Prostate gland (tissue), 2 donors: ENCODE results near the gene GNPDA1. TPM values are rescaled to one million over a fixed set of nuclear protein-coding genes. Genes with fewer than 3 reads are reported as not detected.

Experiments used
- DNase-seq: peaks from one replicate; pipeline ENCODE4 v3.0.0-alpha.2; 2019; ENCODE audit warnings: low spot score
- H3K27ac ChIP-seq, 2 donors: fragments of 200-600 bp; sonication (generic); 2 replicates each; pipeline ENCODE4 v1.5.1; 2017 to 2019
- H3K27me3 ChIP-seq: fragments of 200-600 bp; sonication (generic); replicated peaks from 2 replicates; pipeline ENCODE4 v1.5.1; 2019; ENCODE audit not compliant: insufficient read depth
- H3K36me3 ChIP-seq, 2 donors: fragments of 200-600 bp; sonication (generic); 1 replicate in 1 of 2; 2 replicates in 1 of 2; pipeline versions ENCODE4 v1.5.1 to v1.8.1; 2017 to 2019
- H3K4me1 ChIP-seq: fragments of 200-600 bp; sonication (generic); replicated peaks from 2 replicates; pipeline ENCODE4 v1.5.1; 2019
- H3K4me3 ChIP-seq, 2 donors: fragments of 200-600 bp; sonication (generic); 2 replicates each; pipeline ENCODE4 v1.5.1; 2017 to 2019
- H3K9me3 ChIP-seq: fragments of 200-600 bp; sonication (generic); 2 replicates; pipeline ENCODE4 v1.5.1; 2017
- CTCF ChIP-seq, 4 experiments: fragments of 200-600 bp in 2 of 4; fragments of 450-650 bp in 2 of 4; sonication (generic) in 2 of 4; IDR thresholded peaks; 1 replicate in 3 of 4; 2 replicates in 1 of 4; pipeline ENCODE4 v1.5.1; 2016 to 2019; ENCODE audit warnings: antibody characterized with exemption in 4 of 4, mild to moderate bottlenecking in 2 of 4, moderate library complexity in 2 of 4
- POLR2A ChIP-seq: fragments of 450-650 bp; IDR thresholded peaks from one replicate; pipeline ENCODE4 v1.6.1; 2016; ENCODE audit warnings: antibody characterized with exemption, mild to moderate bottlenecking
- POLR2AphosphoS5 ChIP-seq: sonication (generic); formaldehyde crosslinking; IDR thresholded peaks from one replicate; pipeline ENCODE4 v1.6.1; 2017; ENCODE audit warnings: antibody characterized with exemption
- WGBS: methylation state at CpG from one replicate; pipeline ENCODE4 v1.1.5; 2018; 5-methylcytosine and 5-hydroxymethylcytosine counted together
- intact Hi-C: fragments of 100-400 bp; cut with DNase I; formaldehyde crosslinking; loops from one replicate; pipeline ENCODE4 v1.14.2; 2022
- total RNA-seq, 2 donors: library from RNA; depleted of rRNA; stranded (reverse); fragments of >200 nt; gene quantifications; one replicate each; pipeline ENCODE4 v1.1.0, GENCODE V29; 2016

GNPDA1 gene
- total RNA-seq, 2 donors from 2014 or later: 30.0 to 58.5 TPM

GRCh38 chr5:141963701-141964100 is 49.1 kb downstream of the GNPDA1 start:
- Histone ChIP-seq H3K27ac (no peak overlapping the region), H3K27me3 (no peaks in the 10 kb centered on the region), H3K9me3 (no peaks in the 10 kb centered on the region), H3K4me3 (no peak overlapping the region), H3K4me1 (no peaks in the 10 kb centered on the region), H3K36me3 (no peaks in the 10 kb centered on the region)
- TF ChIP-seq CTCF (IDR thresholded peaks at IDR 0.05) (no peak), POLR2AphosphoS5 (no peak)
- WGBS: 42% methylated on average over 3 of the region's 3 CpGs
- intact Hi-C loops: loop anchor here (5.0 to 10.0 kb wide), 2 partner anchors 51 to 86 kb away; partner anchors contain the start of genes GNPDA1 and PCDH1
- DNase-seq: no peak

- no peaks in the 10 kb centered on the region for H3K27me3 ChIP-seq
- H3K4me1 ChIP-seq: no peaks in the 10 kb centered on the region
- DNase-seq: no peak
- intact Hi-C loops: loop anchor here (2.0 to 10.0 kb wide), 3 partner anchors 53 to 269 kb away; partner anchors contain the start of genes GNPDA1 and PCDH1
- H3K27ac ChIP-seq: peak overlapping the region; percentile 41 to 44
- H3K36me3 ChIP-seq: no peaks in the 10 kb centered on the region
- TF ChIP-seq POLR2A: no peak
- no peak for TF ChIP-seq CTCF (IDR thresholded peaks at IDR 0.05)
- TF ChIP-seq POLR2AphosphoS5: no peak
- H3K9me3 ChIP-seq: no peaks in the 10 kb centered on the region
- 93% methylated on average over 3 of the region's 3 CpGs for WGBS
- no peak overlapping the region for H3K4me3 ChIP-seq
Measured at GRCh38 chr5:141961466-141961865, 51.4 kb downstream of the GNPDA1 start.

GRCh38 chr5:141960449-141961323 is 52.1 kb downstream of the GNPDA1 start:
- intact Hi-C loops: loop anchor here (2.0 to 10.0 kb wide), 3 partner anchors 54 to 268 kb away; partner anchors contain the start of genes GNPDA1 and PCDH1
- 27% methylated on average over 14 of the region's 14 CpGs for WGBS
- no peaks in the 10 kb centered on the region for H3K36me3 ChIP-seq
- peak; percentile 84 for DNase-seq
- TF ChIP-seq POLR2A (no peak), CTCF (IDR thresholded peaks at IDR 0.05) (peak; percentile 76 to 94 (median 88)), POLR2AphosphoS5 (peak; percentile 67)
- no peaks in the 10 kb centered on the region for H3K4me1 ChIP-seq
- no peak overlapping the region for H3K4me3 ChIP-seq
- H3K9me3 ChIP-seq: no peaks in the 10 kb centered on the region
- peak overlapping the region; percentile 41 to 44 for H3K27ac ChIP-seq
- H3K27me3 ChIP-seq: no peaks in the 10 kb centered on the region

GRCh38 chr5:141960018-141960417 is 52.8 kb downstream of the GNPDA1 start:
- Histone ChIP-seq H3K4me3 (no peak overlapping the region), H3K4me1 (no peaks in the 10 kb centered on the region), H3K27ac (no peak overlapping the region), H3K9me3 (no peaks in the 10 kb centered on the region), H3K36me3 (no peaks in the 10 kb centered on the region), H3K27me3 (no peaks in the 10 kb centered on the region)
- intact Hi-C loops: loop anchor here (2.0 to 10.0 kb wide), 3 partner anchors 55 to 267 kb away; partner anchors contain the start of genes GNPDA1 and PCDH1
- 56% methylated on average over 10 of the region's 10 CpGs for WGBS
- no peak for TF ChIP-seq POLR2AphosphoS5
- no peak for TF ChIP-seq POLR2A
- TF ChIP-seq CTCF (IDR thresholded peaks at IDR 0.05): peak in 1 of 4 experiments; percentile 7
- no peak for DNase-seq
